GM18951 (cell line): Measurements from ENCODE around the gene KLK15.
A peak's percentile ranks its signal among the peaks of the same experiment; 100 is the strongest.

Source experiments
- POLR2A ChIP-seq: IDR thresholded peaks from 4 replicates; pipeline ENCODE4 v1.6.1; 2011; ENCODE audit warnings: mild to moderate bottlenecking; ENCODE audit not compliant: insufficient read length, insufficient read depth; ENCODE audit errors: extremely low read depth
- in situ Hi-C: fragments of 300-500 bp; cut with MboI; formaldehyde crosslinking; loops from one replicate; pipeline ENCODE4 v1.12.0; 2022; ENCODE audit warnings: low sequenced_read_pairs, mixed read lengths, inconsistent platforms; ENCODE audit not compliant: unreplicated experiment

KLK15 gene

DNA sequence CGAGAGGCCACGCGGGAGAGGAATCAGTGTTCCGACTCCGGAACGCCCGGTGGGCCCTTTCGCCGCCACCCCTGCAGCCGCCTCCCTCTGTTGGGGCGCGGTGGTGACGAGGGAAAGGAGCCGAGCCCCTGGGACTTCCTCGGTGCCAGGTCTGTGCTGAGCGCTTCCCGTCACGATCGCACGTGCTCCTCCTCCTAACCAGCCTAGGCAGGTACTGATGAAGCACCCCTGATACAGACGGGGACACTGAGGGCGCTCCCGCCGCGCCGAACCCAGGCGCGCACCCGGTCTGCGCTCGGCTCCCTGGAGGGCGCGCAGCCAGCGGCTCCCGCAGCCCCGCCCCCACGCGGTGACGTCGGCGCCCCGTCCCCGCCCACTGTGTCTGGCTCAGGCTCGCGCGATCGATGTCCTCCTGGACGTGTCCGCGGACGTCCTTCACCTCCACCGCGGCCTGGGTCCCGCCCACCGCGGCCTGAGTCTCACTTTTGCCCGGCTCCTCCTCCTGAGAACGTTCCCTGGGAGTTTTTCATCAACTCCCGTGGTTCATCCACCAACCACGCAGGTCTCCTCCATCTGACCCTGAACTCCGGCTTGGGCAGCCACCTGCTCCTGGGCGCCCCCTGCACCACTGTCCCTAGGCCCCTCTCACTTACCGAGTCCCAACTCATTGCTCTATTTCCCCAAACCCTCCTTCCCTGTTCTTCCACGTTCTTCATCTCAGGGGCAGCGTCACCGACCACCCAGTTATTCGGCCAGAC, 2.6 kb upstream of the KLK15 start:
- in situ Hi-C loops = no loop called here
- peak; percentile 88 for TF ChIP-seq POLR2A

DNA sequence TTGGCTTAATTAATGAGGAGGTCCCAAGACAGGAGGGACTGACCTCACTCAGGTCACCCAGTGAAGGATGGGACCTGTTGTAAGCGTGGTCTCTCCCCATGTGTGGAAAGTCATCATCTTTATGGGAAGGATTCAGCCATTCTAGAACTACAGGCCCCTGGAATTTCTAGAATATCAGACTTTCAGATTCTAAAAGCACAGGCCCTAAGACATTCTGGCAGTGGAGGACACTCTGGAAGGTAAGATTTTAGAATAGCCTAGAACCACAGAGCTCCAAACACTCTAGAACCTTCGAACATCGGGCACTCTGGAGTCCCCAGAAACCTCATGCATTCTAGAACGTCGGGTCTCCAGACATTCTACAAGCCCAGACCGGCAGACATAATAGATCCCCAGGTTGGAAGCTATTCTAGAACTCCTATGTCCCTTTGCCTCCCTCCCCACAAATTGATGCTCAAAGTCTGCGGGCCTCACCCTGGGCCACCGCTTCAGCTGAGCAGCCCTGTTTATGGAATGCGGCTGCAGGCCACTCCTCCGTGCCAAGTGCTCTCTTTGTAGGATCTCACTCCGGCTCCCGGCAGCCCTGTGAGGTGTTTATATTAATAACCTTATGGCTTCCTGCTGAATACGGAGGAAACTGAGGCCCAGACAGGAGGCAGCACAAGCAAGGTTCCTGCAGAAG, 1.9 kb upstream of the KLK15 start:
- TF ChIP-seq POLR2A = no peak
- in situ Hi-C loops = no loop called here

DNA sequence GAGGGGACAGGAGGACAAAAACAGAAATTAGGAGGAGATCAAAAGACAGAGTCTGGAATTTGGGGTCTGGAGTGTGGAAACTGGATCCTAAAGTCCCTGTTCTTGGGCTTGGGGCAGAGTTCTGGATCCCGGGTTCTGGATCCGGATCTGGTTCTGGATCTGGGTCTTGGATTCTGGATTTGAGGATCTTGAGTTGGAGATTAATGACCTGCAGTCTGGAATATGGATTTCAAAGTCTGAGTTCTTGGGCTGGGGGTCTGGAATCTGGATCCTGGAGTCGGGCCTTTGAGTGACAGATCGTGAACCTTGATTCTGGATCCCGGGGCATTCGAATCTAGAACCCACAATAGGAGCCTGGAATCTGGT, 411 bp upstream of the KLK15 start:
- in situ Hi-C loops = no loop called here
- TF ChIP-seq POLR2A = no peak

DNA sequence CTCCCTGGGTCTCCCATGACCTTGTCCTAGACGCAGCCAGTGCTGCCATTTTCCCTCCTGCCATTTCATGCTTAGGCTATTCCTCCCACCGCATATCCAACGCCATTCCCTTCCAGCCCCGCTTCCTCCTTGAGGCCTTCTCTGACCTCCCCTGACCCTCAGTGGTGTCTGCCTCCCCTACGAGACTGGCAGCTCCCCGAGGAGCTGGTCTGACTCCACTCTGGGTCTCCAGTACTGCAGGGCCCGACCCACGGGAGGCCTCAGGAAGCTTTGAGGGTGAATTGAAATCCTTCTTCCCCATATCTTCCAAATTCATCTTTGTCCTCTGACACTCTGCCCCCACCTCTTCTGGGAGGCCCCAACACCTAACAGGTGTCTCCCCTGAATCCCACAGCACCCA, 708 bp downstream of the KLK15 start:
- TF ChIP-seq POLR2A = no peak
- in situ Hi-C loops = no loop called here

DNA sequence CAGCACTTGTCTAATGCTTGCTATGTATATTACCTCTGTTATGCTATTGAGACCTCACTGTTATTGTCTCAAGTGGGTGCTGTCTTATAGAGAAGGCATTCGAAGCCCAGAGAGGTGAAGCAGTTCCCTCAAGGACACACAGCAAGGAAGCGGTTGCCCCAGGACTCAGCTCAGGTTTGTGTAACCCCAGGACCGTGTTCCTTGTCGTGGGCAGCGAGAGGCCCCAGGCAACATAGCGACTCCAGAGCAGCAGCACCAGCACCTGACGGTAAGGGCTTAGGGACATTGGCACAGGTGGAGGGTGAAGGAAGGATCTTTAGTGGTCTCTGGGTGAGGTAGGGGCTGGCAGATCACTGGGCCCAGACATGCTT, 2.4 kb downstream of the KLK15 start:
- TF ChIP-seq POLR2A = no peak
- in situ Hi-C loops = no loop called here

DNA sequence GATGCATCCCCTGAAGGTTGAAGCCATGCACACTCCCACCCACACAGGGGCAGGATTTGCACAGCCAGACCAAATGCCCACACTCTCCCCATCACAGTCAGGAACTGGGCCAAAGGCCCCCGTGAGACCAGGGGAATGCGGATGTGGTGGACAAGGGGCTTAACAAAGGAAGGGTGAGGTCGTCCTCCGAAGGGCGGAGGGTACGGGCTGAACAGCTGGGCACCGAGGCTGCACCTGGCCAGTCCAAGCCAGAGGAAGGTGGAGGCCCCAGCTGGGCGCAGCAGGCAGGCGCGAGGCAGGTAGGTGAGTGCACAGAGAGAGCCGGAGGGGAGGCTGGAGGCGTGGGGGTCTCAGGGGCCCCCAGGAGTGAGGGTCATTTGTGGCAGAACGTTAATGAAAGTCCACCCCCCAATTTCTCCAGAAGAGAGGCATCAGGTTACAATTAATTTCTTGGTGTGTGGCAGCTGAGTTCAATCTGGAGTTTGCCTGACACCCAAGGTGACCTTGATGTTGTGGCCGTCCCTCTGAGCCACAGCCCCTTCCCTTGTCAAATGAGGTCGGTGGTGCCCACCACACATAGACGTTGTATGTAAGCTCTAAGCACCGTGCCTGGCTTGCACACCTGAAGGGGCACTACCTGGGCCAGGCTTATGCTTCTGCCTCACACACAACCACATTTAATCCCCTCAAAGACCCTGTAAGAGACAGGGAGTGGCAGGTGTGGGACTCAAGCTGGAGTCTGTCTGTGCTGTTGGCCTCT, 2.9 kb downstream of the KLK15 start:
- TF ChIP-seq POLR2A = no peak
- in situ Hi-C loops = no loop called here

DNA sequence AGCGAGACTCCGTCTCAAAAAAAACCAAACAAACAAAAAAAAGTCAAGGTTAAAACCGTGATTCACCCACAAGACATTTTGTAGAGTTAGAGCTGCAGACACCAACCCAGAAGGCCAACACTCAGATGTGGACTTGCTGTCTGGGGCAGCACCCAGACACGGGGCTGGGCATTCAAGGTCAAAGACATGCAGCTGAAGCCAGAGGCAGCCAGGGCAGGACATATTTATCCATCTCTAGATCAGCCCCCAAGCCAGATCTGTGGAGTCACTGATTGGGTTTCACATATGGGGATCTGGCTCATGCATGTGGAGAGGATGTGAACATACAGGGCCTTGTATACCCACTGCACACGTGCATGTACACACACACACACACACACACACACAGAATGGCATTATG, 3.6 kb downstream of the KLK15 start:
- TF ChIP-seq POLR2A = no peak
- in situ Hi-C loops = no loop called here

DNA sequence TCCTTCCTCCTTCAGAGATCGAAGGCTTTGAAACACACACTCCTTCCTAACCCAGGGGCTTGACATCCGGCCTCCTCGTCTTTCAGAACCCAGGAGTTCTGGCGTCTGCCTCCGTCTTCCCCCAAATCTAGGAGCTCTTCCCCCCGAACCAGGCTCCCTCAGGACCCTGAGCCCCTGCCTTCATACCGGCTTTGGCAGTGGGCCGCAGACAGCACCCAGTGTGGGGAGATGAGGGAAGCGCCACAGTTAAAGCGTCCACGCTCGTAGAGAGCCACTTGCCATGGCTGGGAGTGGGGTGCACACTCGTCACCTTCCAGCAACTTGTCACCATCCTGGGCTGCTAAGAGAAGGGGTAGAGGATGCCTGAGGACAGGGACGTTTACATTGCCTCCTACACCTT, 5.9 kb downstream of the KLK15 start:
- no peak for TF ChIP-seq POLR2A
- in situ Hi-C loops = no loop called here

DNA sequence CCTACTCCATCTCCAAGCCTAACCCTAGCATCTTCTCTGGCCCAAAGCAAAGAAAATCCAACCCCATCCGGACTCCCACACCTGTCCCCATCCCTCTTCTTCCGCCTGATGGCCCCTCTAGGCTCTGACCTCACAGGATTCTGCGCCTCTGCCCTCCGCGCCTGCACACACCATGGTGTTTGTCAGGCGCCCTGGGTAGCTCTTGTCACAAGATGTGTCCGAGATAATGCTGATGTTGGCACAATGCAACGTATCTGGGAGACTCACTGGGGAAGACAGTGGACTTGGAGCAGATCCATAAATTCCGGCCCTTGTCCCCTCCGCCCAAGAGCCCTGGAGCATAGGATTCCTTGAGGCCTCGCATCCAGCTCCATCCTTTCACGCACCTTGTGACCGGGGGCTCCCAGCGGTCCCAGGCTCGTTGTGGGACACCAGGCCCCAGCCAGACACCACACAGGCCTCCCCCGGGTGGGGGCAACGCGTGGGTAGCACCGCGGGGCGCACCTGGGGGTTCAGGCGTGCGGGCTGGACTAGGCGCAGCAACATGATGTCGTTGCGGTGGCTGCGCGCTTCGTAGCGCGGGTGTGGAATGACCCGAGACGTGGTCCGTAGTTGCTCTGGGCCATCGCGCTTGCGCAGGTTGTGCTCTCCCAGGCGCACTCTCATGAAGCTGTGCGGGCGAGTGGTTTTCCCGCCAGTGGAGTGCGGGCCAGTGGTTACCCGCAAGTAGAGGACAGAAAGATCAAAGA, 6.7 kb downstream of the KLK15 start:
- no peak for TF ChIP-seq POLR2A

DNA sequence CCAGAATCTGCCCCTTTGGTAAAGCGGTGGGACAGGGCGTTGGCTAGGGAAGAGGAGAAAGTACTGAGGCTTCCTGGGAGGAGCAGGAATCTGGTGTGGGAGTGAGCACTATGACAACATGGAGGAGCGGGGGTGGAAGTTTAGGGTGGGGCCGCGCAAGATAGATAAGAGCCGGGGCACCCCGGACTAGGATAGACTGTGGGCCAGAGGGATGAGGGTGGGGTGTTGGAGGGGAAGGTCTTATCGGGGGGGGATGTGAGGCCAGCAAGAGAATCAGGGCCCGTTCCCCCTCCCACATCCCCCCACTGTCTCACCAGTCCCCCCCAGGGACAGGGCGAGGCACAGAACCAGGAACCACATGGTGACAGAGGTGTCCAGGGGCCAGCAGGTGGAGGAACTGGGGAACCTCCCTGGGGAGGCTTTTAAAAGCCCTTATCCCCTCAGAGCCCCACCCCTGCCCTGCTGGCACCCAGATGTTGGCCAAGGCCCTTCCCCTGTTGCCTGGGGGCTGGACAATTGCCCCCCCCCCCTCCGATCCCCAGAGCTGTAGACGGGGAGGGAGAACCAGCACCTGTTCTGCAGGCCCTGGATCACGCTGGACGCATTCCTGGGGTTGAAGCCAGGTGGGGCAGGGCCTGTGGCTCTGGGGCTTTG, 9.9 kb downstream of the KLK15 start, which contains the start of gene KLK1:
Gene KLK1, minus strand, starts transcription at position 399 of the 654 bp plus-strand sequence. Its CDS starts 39 bp downstream, at position 360.
- in situ Hi-C loops = no loop called here
- TF ChIP-seq POLR2A = no peak

More for the DNA sequence above, 6.7 kb downstream of the KLK15 start:
- in situ Hi-C loops = no loop called here

DNA sequence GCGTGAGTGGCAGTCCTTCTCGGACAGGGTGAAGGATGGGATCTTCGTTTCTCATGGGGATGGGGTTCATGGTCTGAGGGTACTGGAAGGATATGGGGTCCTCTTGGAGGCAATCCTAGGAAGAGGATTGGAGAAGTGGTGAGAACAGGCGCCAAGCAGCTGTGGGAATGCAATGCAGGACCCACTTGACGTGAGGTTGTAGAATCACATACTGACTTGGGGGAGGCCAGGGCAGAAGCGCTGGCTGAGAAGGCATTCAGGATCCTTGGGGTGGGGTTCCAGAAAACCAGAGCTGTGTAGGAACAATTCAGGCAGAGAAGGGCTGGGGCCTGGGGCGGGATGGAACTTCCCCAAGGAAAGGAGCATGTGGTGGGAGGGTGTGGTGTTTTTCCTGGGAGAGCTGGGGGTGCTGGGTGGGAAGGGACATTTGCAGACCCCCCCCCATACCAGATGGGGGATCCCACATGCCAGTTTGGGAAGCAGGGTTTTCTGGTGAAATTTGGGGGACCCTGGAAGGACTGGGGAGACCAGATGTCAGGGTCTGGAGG, 10.6 kb downstream of the KLK15 start:
- no peak for TF ChIP-seq POLR2A
- in situ Hi-C loops = no loop called here

DNA sequence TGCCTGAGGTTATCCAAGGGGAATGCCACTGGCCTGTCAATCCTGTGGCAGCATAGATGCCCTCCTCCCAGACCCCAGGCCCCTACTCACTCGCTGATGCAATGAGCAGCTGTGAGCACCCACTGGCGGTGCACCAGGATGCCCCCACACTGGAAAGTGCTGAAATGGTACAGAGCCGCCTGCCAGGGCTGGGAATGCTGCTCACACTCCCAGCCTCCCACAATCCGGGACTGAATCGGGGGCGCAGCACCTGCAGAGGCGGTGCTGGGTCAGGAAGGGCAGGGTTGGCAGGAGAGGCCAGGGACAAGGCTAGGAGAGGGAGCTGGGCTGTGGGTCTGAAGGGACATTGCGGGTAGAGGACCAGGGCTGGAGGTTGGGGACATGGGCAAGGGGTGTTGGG, 11.8 kb downstream of the KLK15 start:
- in situ Hi-C loops = no loop called here

More for the DNA sequence above, 11.8 kb downstream of the KLK15 start:
- no peak for TF ChIP-seq POLR2A
